GM20431 (cell line): ENCODE measurements around the gene JAKMIP1.

Experiments used
- in situ Hi-C: fragments of 300-500 bp; cut with MseI, MboI; formaldehyde crosslinking; loops from one replicate; pipeline ENCODE4 v1.15.0; 2020; ENCODE audit warnings: low sequenced_read_pairs; ENCODE audit not compliant: unreplicated experiment

The JAKMIP1 gene

GRCh38 chr4:6107886-6108285 is 92.5 kb downstream of the JAKMIP1 start:
- in situ Hi-C loops: no loop called here

- in situ Hi-C loops: no loop called here
Measured at GRCh38 chr4:6107114-6107791, 93.1 kb downstream of the JAKMIP1 start.

- in situ Hi-C loops: no loop called here
Measured at GRCh38 chr4:6106156-6106555, 94.2 kb downstream of the JAKMIP1 start.

- in situ Hi-C loops: no loop called here
Measured at GRCh38 chr4:6105311-6105911, 94.9 kb downstream of the JAKMIP1 start.

GRCh38 chr4:6104541-6105130 is 95.7 kb downstream of the JAKMIP1 start:
- in situ Hi-C loops: no loop called here

- in situ Hi-C loops: no loop called here
Measured at GRCh38 chr4:6097581-6097980, 102.8 kb downstream of the JAKMIP1 start.

- in situ Hi-C loops: no loop called here
Measured at GRCh38 chr4:6095897-6096296, 104.5 kb downstream of the JAKMIP1 start.

- in situ Hi-C loops: no loop called here
Measured at GRCh38 chr4:6095023-6095752, 105.2 kb downstream of the JAKMIP1 start.

GRCh38 chr4:6093671-6094070 is 106.7 kb downstream of the JAKMIP1 start:
- in situ Hi-C loops: no loop called here

- in situ Hi-C loops: no loop called here
Measured at GRCh38 chr4:6092971-6093370, 107.4 kb downstream of the JAKMIP1 start.

- in situ Hi-C loops: no loop called here
Measured at GRCh38 chr4:6092131-6092530, 108.2 kb downstream of the JAKMIP1 start.

- in situ Hi-C loops: no loop called here
Measured at GRCh38 chr4:6090931-6091330, 109.4 kb downstream of the JAKMIP1 start.

- in situ Hi-C loops: no loop called here
Measured at GRCh38 chr4:6088950-6089349, 111.4 kb downstream of the JAKMIP1 start.

- in situ Hi-C loops: no loop called here
Measured at GRCh38 chr4:6087669-6088341, 112.5 kb downstream of the JAKMIP1 start.

- in situ Hi-C loops: no loop called here
Measured at GRCh38 chr4:6086846-6087245, 113.5 kb downstream of the JAKMIP1 start.

- in situ Hi-C loops: no loop called here
Measured at GRCh38 chr4:6085691-6086628, 114.4 kb downstream of the JAKMIP1 start.

- in situ Hi-C loops: no loop called here
Measured at GRCh38 chr4:6085028-6085690, 115.2 kb downstream of the JAKMIP1 start.

GRCh38 chr4:6079965-6080364 is 120.4 kb downstream of the JAKMIP1 start:
- in situ Hi-C loops: no loop called here

GRCh38 chr4:6078560-6078959 is 121.8 kb downstream of the JAKMIP1 start:
- in situ Hi-C loops: no loop called here
